GM19452 (cell line): Measurements from ENCODE around the gene KIF12.

Experiments used
- ATAC-seq: cut with Tn5 transposase; IDR thresholded peaks from one replicate; pipeline ENCODE4 v1.9.1; 2021; ENCODE audit not compliant: unreplicated experiment

KIF12 gene

DNA sequence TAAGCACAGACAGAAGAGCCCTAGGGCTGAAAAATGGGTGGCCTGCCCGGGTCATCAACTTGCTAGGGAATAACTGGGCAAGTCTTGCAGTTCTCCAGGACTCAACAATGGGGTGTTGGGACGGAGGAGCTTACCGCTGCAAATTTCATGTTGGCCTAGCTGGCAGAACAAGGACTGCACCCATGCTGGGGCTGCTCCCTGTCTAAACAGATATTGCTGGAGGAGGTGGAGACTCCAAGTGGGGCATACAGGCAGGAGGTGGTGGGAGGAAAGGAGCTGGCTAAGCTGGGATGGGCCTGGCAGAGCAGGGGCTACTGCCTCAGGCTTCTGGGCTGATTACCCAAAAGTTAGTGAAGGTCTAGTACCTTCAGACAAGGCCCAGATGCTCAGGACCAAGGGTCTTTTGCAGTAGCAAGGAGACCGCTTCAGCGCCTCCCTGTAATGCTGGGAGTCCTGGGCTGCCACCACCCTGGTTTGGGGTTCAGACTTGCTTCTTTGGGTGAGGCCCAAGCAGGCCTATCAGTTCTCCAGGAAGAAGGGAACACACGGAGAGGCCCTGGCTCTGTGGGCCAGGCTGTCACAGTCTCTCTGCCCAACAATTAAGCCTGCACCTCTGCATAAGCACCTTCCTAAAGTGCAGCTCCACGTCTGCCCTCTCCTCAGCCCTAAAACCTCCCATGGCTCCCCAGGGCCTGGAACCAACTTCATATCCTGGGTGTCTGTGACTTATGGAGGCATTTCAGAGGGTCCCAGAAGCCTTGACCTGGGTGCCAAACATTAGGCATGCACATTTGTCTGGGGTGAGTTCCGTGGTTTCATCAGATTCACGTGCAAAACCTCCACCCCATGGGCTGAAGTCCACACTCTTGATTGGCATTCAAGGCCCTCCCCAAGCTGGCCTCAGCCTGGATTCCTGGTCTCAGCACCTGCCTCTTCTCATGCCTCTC, 24.2 kb upstream of the KIF12 start:
- no peak for ATAC-seq

DNA sequence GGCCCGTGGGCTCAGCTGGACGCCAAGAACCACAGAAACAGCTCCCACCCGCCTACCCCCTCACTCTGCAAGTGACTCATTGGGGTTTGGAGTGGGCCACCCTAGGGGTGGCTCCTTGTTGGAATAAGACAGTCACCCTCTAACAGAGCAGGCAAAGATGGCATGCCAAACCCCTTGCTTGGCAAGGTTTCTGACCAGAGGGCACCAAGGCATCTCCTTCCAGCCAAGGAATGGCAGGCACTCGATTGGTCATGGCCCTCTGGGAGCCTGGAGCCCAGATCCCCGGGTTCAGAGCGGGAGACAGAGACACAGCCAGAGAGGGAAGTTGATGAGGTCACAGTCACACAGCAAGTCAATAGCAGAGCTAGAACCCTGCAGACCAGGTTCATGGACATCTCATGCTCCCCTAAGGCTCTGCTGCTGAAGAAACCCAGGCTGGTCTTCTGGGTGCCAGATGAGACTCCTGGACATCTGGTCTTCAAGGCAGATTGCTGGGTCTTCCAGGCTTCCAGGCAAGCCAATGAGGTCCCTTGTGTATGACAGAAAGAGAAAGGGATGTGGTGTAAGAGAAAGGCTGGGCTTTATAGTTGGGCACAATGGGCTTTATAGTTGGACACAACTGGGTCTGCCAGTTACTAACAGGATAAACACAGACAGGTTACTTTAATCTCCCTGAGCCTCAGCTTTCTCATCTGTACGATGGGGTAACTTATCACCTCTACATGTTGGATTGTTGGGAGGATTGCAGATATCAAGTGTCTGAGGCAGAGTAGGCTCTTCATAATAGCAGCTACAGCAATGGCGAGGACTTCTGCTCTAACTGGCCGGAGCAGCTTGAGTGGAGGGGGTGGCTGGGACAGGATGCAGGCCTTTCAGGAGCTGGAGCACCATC, 23.3 kb upstream of the KIF12 start:
- no peak for ATAC-seq

DNA sequence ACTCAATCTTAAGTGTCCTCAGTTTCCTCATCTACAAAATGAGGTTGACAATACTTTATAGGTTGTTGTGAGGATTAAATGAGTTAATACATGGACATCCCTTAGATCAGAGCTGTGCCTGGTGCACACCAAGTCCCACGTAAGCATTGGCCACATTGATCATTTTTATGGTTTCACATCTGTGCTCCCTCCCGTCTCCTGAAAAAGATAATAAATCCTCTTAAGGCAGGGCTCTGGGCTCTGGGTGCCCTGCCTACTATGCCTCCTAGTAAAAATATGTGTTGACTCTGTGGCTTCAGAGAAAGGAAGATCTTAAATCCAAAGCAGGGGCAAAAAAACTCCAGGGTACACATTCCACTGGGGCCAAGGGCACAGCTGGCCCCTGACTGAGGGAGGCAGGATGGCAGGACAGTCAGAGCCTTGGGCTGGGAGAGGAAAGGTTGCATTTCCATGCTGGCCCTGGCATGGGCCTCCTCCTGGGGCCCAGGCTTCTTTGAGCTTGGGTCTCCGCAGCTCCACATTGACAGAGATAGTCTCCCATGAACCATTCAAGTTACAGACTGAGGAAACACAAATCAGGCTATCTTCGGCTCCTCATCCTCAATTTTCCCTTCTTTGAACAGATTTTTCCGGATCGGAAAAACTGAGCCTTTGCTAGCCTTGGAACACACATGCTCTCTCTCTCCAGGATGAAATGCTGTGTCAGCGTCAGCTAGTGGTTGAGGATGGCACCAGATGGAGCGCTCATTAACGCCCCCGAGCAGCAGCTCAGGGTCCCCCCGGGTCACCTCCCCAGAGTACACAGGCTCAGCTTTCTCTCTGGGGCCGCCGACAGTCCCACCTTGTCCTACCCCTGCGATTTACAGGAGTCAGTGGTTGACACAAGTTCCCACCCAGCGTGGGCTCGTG, 22.4 kb upstream of the KIF12 start:
- no peak for ATAC-seq

DNA sequence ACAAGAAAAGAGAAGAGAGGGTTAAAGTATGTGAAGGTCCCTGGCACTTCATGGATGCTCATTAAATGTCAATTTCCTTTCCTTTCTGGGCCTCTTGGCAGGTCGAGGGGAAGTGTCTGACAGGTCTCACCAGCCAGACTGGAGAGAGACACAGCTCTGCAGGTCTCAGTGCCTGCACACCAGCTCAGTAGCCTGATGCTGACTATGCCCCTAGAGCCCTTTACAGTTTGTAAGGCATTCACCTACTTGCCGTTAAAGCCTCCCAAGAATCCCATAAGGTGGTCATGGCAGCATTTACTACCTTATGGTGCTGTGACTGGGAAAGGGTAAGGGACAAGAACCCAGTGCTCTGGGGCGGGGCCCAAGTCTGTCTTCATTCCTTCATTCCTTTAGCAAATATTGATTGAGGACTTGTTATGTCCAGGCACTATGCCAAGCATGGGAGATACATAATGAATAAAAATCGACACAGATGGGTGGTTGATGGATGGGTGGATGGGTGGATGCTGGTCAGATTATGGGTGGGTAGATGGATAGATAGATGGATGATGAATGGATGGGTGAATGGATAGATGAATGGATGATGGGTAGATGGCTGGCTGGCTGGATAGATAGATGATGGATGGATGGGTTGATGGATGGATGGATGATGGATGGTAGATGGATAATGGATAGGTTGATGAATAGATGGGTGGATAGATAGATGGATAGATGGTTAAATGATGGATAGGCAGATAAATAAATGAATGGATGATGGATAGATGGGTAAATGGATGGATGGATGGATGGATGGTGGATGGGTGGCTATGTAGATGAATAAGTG, 21.3 kb upstream of the KIF12 start:
- ATAC-seq, result no peak

DNA sequence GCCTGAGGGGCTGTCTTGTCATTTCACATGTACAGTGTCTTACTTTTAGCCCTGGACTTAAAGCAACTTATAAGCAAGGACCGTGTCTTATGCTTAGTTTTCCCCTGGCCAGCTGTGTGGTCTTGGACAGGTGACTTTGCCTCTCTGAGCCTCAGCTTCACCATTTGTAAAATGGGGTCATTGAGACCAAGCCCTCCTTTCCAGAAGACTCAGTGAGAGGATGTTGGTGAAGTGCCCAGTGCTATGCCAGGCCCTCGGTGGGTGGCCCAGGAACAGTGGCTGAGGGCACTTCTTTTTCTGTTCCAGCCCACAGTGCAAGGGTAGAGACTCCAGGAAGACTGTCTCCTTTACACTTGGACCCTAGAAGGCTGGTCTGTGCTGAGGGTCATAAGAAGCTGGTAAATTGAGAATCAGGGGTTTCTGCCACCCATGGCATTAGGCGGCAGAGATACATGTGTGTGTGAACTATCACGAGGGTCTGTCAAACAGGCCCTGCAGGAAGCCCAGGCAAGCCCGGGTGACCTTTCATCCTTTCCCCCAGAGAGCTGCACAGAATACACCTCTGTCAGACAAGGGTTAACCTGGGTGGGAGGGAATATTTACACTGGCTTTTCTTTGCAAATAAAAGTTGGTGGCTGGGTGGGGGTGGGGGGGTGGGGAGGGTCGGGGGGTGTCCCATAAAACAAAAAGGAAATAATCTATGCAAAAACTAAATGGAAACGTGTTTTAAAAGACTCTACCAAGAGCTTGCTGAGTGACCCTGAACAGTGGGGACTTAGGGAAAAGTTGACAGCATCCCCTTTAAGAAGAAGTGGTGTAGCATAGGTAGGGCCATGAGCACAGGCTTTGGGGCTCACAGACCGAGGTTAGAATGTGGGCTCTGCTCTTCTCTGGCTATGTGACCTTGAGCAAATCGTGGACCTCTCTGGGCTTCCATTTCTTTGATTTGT, 20.4 kb upstream of the KIF12 start:
- no peak for ATAC-seq

DNA sequence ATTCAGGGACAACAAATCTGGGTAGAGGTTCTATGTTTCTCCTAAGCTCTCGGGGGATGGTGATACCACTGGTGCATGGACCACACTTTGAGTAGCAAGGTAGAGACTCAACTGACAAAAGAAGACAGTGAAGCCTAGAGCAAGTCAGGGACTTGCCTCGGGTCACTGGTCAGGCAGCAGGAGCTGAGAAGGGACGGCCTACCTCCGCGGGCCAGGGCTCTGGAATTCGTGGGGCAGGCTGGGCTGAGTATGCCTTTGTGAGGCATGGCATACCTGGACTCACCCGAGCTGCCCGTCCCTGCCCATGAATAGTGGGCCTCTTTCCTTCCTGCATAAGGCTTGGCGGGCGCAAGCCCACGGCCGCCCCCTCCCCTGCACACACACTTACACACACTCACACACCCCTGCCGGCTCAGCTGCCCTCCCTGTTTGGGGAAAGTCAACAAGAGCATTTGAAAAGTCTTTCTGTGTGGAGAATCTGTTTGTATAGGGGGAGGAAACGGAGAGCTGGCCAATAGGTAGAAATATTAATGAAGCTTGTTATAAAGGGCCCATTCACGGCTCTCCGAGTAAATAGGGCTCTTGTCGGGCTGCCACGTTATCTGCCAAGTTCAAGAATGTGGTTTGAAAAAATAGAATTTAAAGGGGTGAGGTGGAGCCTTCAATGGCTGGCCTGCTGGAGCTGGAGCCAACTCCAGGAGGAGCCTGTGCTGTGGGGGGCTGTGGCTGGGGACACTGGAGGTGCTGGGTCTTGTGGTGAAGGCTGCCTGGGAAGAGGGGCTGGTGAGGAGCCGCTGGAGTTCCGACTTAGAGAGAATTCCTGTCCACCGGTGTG, 19.1 kb upstream of the KIF12 start:
- ATAC-seq, result no peak

DNA sequence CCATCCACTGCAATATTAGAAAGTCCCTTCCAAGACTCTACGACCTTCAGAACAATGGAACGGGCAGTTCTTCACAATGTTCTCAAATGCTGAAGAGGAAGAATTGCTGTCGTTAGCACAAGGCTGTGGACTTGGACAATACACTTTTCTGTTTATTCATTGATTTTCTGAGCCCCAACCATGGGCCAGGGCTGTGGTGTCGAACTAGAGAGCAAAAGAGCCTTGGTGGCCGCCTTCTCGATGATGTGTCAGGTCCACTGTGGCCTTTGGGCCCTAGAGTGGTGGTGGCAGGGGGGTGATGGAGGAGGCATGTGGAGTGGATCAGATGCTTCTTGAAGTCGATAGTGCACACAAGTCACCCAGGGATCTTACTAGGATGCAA, 18.5 kb upstream of the KIF12 start:
- ATAC-seq, result no peak

DNA sequence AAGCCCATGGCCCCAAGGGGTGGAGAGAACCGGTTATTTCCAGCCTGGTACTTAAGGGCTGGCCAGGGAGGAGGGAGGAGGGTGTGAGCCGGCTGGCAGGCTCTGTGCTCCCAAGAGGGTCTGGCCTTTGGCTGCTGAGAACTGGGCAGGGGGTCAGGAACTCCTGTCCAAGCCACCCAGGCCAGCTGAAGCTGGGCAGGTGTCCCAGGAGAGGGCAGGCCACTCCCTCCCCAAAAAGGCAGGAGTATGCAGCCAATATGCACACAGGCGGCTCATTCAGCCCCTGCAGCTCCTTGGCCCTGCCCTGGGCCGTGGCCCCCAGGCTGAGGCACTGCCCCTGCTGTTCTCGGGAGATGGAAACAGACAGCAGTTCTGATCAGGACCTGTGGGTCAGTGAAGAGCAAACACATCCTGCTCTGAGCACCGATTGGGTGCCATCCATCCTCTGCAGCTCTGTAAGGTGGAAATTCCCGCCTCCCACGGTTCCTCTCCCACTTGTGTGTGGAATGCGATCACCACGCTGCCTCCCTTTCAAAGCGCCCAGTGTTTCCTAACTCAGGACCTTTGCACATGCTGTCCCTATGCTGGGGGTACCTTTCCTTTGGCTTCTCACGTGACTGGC, 17.1 kb upstream of the KIF12 start:
- no peak for ATAC-seq

DNA sequence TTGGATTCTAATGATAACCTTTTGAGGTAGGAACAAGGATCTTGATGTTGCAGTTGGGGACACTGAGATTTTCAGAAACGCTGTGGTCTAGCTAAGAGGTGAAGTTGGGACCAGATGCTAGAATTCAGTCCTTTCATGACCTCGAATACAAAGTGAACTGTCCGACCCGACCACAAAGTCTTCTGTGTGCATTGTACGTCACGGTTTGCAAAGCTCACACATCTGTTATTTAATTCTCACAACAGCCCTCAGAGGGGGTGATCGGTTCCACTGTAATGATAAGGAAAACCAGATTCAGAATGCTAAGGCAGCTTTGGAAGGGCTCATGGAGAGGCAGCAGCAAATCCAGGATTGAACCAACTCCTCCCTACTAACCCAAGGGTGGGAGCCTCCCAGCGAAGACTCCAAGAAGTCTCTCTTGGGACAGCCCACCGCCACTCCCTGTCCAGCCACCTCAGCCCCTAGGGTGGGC, 16.6 kb upstream of the KIF12 start:
- ATAC-seq, result no peak

DNA sequence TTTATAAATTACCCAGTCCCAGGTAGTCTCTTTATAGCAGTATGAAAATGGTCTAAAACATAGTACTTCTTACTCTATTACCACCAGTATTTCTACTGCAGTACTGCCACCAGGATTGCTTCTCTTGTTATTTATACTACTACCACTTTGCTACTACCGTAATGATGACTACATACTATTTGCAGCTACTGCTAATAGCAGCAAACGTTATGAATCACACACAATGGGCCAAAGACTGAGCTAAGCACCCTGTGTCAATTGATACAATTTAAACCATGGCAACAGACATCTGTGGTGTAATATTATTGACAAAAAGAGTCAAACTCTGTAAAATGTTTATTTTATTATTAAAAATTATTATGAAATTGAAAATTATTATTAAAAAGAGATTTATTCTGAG, 15.3 kb upstream of the KIF12 start:
- no peak for ATAC-seq

DNA sequence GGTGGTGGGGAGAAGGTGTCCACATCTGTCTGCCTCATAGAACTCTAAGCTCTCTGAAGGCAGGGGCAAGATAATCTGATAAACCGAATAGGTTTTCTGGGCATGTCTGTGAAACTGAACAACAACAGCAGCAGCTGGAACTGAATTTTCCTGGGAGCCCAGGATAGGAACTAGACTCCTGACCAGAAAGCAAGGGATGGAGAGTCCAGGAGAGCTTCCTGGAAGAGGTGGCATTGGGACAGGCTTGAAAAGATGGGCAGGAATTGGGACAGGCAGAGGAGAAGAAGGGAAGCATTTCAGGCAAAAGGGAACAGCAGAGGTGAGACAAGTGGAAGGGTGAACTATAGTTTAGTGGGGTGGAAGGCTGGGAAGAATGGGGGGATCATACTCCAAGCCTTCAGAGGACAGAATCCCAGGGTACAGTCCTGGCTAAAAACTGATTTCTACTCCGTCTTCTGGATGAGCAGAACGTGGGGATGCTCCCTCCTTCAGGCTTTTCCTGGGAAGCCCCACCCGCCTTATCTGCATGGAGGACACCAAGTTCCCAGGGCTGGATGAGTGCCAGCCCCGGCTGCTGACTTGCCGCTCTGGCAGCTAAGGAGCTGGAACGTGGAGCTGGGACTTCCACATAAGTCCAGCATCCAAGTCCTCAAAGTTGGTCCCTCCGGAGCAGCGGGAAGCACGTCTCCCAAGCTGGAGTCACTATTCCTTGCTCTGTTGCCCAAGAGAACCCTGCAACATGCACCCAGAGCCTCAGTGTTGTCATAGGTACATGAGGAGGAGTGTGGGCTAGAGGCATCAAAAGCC, 13.9 kb upstream of the KIF12 start:
- no peak for ATAC-seq

DNA sequence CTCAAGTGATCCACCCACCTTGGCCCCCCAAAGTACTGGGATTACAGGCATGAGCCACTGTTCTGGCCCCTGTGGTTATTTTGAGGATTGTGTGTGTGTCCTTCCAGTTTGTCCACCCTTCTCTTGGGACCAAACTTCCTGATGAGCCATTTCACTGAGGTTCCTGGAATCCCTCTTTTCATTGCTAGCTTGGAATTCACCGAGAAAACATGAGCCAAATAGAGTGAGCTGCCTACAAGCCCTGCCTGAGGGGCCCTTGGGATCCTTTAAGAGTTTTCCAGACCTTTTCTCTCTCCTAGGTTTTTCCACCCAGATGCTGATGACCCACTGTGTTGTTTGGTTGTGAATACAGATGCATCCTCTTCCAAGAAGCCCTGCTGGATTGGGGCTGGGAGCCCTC, 13.2 kb upstream of the KIF12 start:
- no peak for ATAC-seq

DNA sequence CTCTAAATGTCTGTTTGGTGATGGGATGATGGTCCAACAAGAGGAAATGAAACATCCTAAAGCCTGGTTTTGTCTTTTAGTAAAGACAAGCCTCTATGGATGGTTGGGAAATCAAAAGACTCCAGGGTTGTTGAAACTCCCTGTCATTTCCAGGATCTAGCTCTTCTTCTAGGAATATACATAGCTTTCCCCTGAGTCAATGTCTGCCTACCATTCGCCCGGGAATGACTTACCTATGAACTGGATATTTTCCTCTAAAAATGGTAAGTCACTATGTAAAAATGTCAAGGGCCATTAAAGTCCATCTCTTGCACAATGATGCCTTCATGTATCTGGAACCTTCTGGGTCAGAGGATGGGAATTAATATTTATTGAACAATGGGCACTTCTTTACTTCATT, 11.1 kb upstream of the KIF12 start:
- ATAC-seq, result no peak

DNA sequence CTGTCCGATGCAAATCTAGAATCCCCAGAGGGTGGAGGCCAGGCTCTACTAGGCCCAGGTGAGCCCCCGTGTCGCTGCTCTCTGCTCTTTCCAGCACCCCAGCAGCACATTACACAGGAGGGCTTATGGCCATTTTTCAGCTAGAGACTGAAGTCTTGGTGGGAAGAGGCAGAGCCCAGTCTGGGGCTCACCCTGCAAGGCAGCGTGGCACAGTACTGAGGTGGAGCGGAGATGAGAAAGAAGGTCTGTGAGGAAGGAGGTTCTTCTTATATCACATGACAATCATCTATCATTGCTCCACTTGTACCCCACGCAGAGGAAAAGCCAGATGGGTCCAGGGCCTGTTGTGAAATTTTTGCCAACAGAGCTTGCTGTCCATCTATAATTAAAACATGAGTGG, 10.0 kb upstream of the KIF12 start:
- ATAC-seq, result no peak

DNA sequence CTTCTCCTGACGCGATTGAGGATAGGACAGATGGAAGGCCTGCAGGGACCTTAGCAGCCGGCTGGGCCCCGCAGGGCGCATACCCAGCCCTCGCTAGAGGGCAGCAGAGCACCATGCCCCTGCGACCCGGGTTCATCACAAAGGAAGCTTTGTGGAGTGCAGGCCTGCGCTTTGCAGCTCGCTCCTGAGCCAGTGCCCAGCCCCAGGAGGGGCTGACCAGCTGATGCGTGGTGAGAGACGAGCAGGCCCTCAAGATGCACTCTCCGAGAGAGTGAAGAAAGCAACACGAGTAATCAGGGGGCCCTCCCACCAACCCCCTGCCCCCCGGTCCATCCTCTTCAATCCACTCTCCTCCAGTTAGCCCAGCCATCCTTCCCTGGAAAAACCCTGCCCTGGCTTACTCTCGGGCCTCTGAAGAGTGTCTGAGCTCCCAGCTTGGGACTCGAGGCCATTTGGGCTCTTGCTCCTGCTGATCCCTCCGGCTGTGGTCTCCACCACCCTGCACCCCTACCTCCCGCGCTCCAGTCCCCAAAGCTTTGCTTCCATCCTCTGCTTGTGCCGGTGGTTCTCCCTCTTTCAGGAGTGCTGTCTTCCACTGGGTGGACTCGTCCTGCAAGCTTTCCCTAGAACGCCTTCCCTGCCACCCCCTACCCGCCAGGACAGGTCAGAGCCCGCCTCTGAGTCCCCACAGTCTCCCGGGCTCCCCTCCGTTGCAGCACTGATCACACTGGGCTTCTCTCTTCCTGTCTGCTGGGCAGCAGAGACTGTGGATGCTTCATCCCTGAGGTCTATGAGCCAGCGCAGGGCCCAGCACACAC, 9.1 kb upstream of the KIF12 start:
- ATAC-seq, result no peak
